WTC11 (cell line): ENCODE measurements around the gene CCNF. TPM values are rescaled to one million over a fixed set of nuclear protein-coding genes. Genes with fewer than 3 reads are reported as not detected.

Experiments
- ATAC-seq: fragments of 200-7000 bp; cut with Tn5 transposase; 2 replicates; pipeline ENCODE4 v1.10.0; 2021; ENCODE audit warnings: mild to moderate bottlenecking, moderate library complexity
- CTCF ChIA-PET: fragments of 300-600 bp; sonication (Branson Sonifier 250); formaldehyde crosslinking; loops from one replicate; lab custom pipeline; 2021; ENCODE audit warnings: antibody characterized with exemption; lab: Charles Lee
- POLR2A ChIA-PET: fragments of 350-600 bp; sonication (Branson Sonifier 250); formaldehyde crosslinking; loops from one replicate; lab custom pipeline; 2021; ENCODE audit warnings: antibody characterized with exemption; lab: Charles Lee
- DNase-seq: peaks from one replicate; pipeline ENCODE4 v3.0.0; 2021; ENCODE audit warnings: low spot score
- H3K27ac Mint-ChIP-seq: 2 replicates; pipeline ENCODE4 v1.8.0; 2021; ENCODE audit warnings: mixed read lengths
- H3K27me3 Mint-ChIP-seq: 2 replicates; pipeline ENCODE4 v1.8.0; 2021; ENCODE audit warnings: low read depth, mild to moderate bottlenecking, moderate library complexity, mixed read lengths
- H3K36me3 Mint-ChIP-seq: 2 replicates; pipeline ENCODE4 v1.8.0; 2021; ENCODE audit warnings: mixed read lengths
- H3K4me1 Mint-ChIP-seq: 2 replicates; pipeline ENCODE4 v1.8.0; 2022; ENCODE audit warnings: mixed read lengths
- H3K4me3 Mint-ChIP-seq: 2 replicates; pipeline ENCODE4 v1.8.0; 2021; ENCODE audit warnings: mild to moderate bottlenecking, moderate library complexity, mixed read lengths
- H3K9me3 Mint-ChIP-seq: 2 replicates; pipeline ENCODE4 v1.8.0; 2021; ENCODE audit warnings: mixed read lengths
- ELF4 ChIP-seq: sonication (generic); formaldehyde crosslinking; IDR thresholded peaks from 2 replicates; pipeline ENCODE4 v1.8.1; 2022; ENCODE audit warnings: low read depth, mild to moderate bottlenecking, moderate library complexity, missing genetic modification reagents
- ETV6 ChIP-seq: sonication (generic); formaldehyde crosslinking; IDR thresholded peaks from 2 replicates; pipeline ENCODE4 v1.8.1; 2022; ENCODE audit warnings: mild to moderate bottlenecking, missing genetic modification reagents
- FOXJ3 ChIP-seq: sonication (generic); formaldehyde crosslinking; IDR thresholded peaks from 2 replicates; pipeline ENCODE4 v1.9.0; 2021; ENCODE audit warnings: missing genetic modification reagents, mild to moderate bottlenecking, borderline replicate concordance
- FOXK1 ChIP-seq: sonication (generic); formaldehyde crosslinking; IDR thresholded peaks from 2 replicates; pipeline ENCODE4 v1.8.0; 2022; ENCODE audit warnings: mild to moderate bottlenecking, moderate library complexity, missing genetic modification reagents
- FOXP1 ChIP-seq: sonication (generic); formaldehyde crosslinking; IDR thresholded peaks from 2 replicates; pipeline ENCODE4 v1.8.0; 2022; ENCODE audit warnings: missing genetic modification reagents, mild to moderate bottlenecking, moderate library complexity, borderline replicate concordance
- GABPB1 ChIP-seq: sonication (generic); formaldehyde crosslinking; IDR thresholded peaks from 2 replicates; pipeline ENCODE4 v1.8.1; 2023; ENCODE audit warnings: mild to moderate bottlenecking, missing genetic modification reagents
- KAT7 ChIP-seq: sonication (generic); formaldehyde crosslinking; IDR thresholded peaks from 2 replicates; pipeline ENCODE4 v1.8.1; 2023; ENCODE audit warnings: missing genetic modification reagents, mild to moderate bottlenecking, borderline replicate concordance
- NR2C2 ChIP-seq: sonication (generic); formaldehyde crosslinking; IDR thresholded peaks from 2 replicates; pipeline ENCODE4 v1.8.0; 2022; ENCODE audit warnings: mild to moderate bottlenecking, missing genetic modification reagents
- NR3C1 ChIP-seq: sonication (generic); formaldehyde crosslinking; conservative IDR thresholded peaks from 2 replicates; pipeline ENCODE4 v1.8.1; 2023; ENCODE audit warnings: low read depth, mild to moderate bottlenecking, missing genetic modification reagents
- RELA ChIP-seq: sonication (generic); formaldehyde crosslinking; IDR thresholded peaks from 2 replicates; pipeline ENCODE4 v1.8.1; 2022; ENCODE audit warnings: missing genetic modification reagents, mild to moderate bottlenecking, borderline replicate concordance
- SOX15 ChIP-seq: fragments of 250-450 bp; sonication (Bioruptor Pico); IDR thresholded peaks from 2 replicates; pipeline ENCODE4 v1.9.0; 2021; ENCODE audit warnings: mild to moderate bottlenecking
- ZNF121 ChIP-seq: sonication (generic); formaldehyde crosslinking; IDR thresholded peaks from 2 replicates; pipeline ENCODE4 v1.8.0; 2023; ENCODE audit warnings: missing genetic modification reagents
- ZNF232 ChIP-seq: sonication (generic); formaldehyde crosslinking; IDR thresholded peaks from 2 replicates; pipeline ENCODE4 v1.8.0; 2022; ENCODE audit warnings: mild to moderate bottlenecking, missing genetic modification reagents
- ZNF263 ChIP-seq: sonication (generic); formaldehyde crosslinking; IDR thresholded peaks from 2 replicates; pipeline ENCODE4 v1.8.1; 2022; ENCODE audit warnings: low read depth, mild to moderate bottlenecking, moderate library complexity, missing genetic modification reagents
- ZNF671 ChIP-seq: fragments of 250-450 bp; sonication (Bioruptor Pico); IDR thresholded peaks from 2 replicates; pipeline ENCODE4 v1.8.0; 2021; ENCODE audit warnings: mild to moderate bottlenecking
- total RNA-seq: library from RNA; stranded (reverse); gene quantifications from 3 replicates; pipeline ENCODE4 v1.2.3, GENCODE V29; 2021
- TF ChIP-seq, protein P1 (sequence below): sonication (generic); formaldehyde crosslinking; IDR thresholded peaks from 2 replicates; pipeline ENCODE4 v1.8.0; 2022; ENCODE audit warnings: mild to moderate bottlenecking, missing genetic modification reagents
- TF ChIP-seq, protein P2 (sequence below): sonication (generic); formaldehyde crosslinking; IDR thresholded peaks from 2 replicates; pipeline ENCODE4 v1.8.1; 2022; ENCODE audit warnings: low read depth, missing genetic modification reagents, borderline replicate concordance
- TF ChIP-seq, protein P3 (sequence below): sonication (generic); formaldehyde crosslinking; IDR thresholded peaks from 2 replicates; pipeline ENCODE4 v1.8.1; 2023; ENCODE audit warnings: mild to moderate bottlenecking, missing genetic modification reagents
- TF ChIP-seq, protein P4 (sequence below): fragments of 250-450 bp; sonication (Bioruptor Pico); IDR thresholded peaks from 2 replicates; pipeline ENCODE4 v1.9.0; 2021; ENCODE audit warnings: mild to moderate bottlenecking
- TF ChIP-seq, protein P5 (sequence below): sonication (generic); formaldehyde crosslinking; IDR thresholded peaks from 2 replicates; pipeline ENCODE4 v1.8.0; 2022; ENCODE audit warnings: missing genetic modification reagents
- TF ChIP-seq, protein P6 (sequence below): sonication (generic); formaldehyde crosslinking; IDR thresholded peaks from 2 replicates; pipeline ENCODE4 v1.8.0; 2022; ENCODE audit warnings: mild to moderate bottlenecking, missing genetic modification reagents
- TF ChIP-seq, protein P7 (sequence below): fragments of 250-450 bp; sonication (Bioruptor Pico); IDR thresholded peaks from 2 replicates; pipeline ENCODE4 v2.1.2; 2022; ENCODE audit warnings: mild to moderate bottlenecking, moderate library complexity

The CCNF gene
- total RNA-seq, 1 experiment from 2014 or later: 65.7 TPM

DNA sequence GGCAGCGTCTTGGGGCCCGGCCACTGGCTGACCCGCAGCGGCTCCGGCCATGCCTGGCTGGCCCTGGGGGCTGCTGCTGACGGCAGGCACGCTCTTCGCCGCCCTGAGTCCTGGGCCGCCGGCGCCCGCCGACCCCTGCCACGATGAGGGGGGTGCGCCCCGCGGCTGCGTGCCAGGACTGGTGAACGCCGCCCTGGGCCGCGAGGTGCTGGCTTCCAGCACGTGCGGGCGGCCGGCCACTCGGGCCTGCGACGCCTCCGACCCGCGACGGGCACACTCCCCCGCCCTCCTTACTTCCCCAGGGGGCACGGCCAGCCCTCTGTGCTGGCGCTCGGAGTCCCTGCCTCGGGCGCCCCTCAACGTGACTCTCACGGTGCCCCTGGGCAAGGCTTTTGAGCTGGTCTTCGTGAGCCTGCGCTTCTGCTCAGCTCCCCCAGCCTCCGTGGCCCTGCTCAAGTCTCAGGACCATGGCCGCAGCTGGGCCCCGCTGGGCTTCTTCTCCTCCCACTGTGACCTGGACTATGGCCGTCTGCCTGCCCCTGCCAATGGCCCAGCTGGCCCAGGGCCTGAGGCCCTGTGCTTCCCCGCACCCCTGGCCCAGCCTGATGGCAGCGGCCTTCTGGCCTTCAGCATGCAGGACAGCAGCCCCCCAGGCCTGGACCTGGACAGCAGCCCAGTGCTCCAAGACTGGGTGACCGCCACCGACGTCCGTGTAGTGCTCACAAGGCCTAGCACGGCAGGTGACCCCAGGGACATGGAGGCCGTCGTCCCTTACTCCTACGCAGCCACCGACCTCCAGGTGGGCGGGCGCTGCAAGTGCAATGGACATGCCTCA lies 42.6 kb downstream of the CCNF start:
- Mint-ChIP-seq H3K4me3 (peak overlapping the region; percentile 50), H3K27ac (no peak overlapping the region), H3K36me3 (no peaks in the 10 kb centered on the region), H3K27me3 (peaks cover 38% of the 10 kb centered on the region), H3K4me1 (peaks cover 22% of the 10 kb centered on the region), H3K9me3 (no peaks in the 10 kb centered on the region)
- ATAC-seq: no peak
- CTCF ChIA-PET: interaction anchor here (1.0 to 5.9 kb wide), 4 partner anchors 30 to 60 kb away, joined by 4 to 53 read pairs (median 5); partner anchors contain the start of gene ATP6V0C
- no peak for DNase-seq
- POLR2A ChIA-PET: interaction anchor here (0.6 to 1.0 kb wide), 2 partner anchors 12 to 30 kb away, joined by 3 read pairs; partner anchors contain the start of gene TEDC2
- TF ChIP-seq ZNF121 (CRISPR knock-in tag): 0 out of 2 replicates have a peak, but pooled peaks have one; percentile 4
- no peak for TF ChIP-seq SOX15 (CRISPR knock-in tag)
- TF ChIP-seq, protein P1, sequence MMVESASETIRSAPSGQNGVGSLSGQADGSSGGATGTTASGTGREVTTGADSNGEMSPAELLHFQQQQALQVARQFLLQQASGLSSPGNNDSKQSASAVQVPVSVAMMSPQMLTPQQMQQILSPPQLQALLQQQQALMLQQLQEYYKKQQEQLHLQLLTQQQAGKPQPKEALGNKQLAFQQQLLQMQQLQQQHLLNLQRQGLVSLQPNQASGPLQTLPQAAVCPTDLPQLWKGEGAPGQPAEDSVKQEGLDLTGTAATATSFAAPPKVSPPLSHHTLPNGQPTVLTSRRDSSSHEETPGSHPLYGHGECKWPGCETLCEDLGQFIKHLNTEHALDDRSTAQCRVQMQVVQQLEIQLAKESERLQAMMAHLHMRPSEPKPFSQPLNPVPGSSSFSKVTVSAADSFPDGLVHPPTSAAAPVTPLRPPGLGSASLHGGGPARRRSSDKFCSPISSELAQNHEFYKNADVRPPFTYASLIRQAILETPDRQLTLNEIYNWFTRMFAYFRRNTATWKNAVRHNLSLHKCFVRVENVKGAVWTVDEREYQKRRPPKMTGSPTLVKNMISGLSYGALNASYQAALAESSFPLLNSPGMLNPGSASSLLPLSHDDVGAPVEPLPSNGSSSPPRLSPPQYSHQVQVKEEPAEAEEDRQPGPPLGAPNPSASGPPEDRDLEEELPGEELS (CRISPR knock-in tag): peak; percentile 74
- TF ChIP-seq, protein P2, sequence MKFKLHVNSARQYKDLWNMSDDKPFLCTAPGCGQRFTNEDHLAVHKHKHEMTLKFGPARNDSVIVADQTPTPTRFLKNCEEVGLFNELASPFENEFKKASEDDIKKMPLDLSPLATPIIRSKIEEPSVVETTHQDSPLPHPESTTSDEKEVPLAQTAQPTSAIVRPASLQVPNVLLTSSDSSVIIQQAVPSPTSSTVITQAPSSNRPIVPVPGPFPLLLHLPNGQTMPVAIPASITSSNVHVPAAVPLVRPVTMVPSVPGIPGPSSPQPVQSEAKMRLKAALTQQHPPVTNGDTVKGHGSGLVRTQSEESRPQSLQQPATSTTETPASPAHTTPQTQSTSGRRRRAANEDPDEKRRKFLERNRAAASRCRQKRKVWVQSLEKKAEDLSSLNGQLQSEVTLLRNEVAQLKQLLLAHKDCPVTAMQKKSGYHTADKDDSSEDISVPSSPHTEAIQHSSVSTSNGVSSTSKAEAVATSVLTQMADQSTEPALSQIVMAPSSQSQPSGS: no peak
- peak; percentile 70; the same call in 1 of the 2 replicates for TF ChIP-seq FOXP1
- TF ChIP-seq, protein P3, sequence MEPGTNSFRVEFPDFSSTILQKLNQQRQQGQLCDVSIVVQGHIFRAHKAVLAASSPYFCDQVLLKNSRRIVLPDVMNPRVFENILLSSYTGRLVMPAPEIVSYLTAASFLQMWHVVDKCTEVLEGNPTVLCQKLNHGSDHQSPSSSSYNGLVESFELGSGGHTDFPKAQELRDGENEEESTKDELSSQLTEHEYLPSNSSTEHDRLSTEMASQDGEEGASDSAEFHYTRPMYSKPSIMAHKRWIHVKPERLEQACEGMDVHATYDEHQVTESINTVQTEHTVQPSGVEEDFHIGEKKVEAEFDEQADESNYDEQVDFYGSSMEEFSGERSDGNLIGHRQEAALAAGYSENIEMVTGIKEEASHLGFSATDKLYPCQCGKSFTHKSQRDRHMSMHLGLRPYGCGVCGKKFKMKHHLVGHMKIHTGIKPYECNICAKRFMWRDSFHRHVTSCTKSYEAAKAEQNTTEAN (CRISPR knock-in tag): no peak
- TF ChIP-seq ETV6 (CRISPR knock-in tag): peak; percentile 11
- TF ChIP-seq ELF4: no peak
- TF ChIP-seq FOXJ3 (CRISPR knock-in tag): no peak
- peak; percentile 31; the same call in 1 of the 2 replicates for TF ChIP-seq NR3C1 (CRISPR knock-in tag)
- TF ChIP-seq RELA (CRISPR knock-in tag): 0 out of 2 replicates have a peak, but pooled peaks have one; percentile 56
- TF ChIP-seq, protein P4, sequence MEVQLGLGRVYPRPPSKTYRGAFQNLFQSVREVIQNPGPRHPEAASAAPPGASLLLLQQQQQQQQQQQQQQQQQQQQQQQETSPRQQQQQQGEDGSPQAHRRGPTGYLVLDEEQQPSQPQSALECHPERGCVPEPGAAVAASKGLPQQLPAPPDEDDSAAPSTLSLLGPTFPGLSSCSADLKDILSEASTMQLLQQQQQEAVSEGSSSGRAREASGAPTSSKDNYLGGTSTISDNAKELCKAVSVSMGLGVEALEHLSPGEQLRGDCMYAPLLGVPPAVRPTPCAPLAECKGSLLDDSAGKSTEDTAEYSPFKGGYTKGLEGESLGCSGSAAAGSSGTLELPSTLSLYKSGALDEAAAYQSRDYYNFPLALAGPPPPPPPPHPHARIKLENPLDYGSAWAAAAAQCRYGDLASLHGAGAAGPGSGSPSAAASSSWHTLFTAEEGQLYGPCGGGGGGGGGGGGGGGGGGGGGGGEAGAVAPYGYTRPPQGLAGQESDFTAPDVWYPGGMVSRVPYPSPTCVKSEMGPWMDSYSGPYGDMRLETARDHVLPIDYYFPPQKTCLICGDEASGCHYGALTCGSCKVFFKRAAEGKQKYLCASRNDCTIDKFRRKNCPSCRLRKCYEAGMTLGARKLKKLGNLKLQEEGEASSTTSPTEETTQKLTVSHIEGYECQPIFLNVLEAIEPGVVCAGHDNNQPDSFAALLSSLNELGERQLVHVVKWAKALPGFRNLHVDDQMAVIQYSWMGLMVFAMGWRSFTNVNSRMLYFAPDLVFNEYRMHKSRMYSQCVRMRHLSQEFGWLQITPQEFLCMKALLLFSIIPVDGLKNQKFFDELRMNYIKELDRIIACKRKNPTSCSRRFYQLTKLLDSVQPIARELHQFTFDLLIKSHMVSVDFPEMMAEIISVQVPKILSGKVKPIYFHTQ (CRISPR knock-in tag): no peak
- TF ChIP-seq ZNF232 (CRISPR knock-in tag): no peak
- TF ChIP-seq, protein P5, sequence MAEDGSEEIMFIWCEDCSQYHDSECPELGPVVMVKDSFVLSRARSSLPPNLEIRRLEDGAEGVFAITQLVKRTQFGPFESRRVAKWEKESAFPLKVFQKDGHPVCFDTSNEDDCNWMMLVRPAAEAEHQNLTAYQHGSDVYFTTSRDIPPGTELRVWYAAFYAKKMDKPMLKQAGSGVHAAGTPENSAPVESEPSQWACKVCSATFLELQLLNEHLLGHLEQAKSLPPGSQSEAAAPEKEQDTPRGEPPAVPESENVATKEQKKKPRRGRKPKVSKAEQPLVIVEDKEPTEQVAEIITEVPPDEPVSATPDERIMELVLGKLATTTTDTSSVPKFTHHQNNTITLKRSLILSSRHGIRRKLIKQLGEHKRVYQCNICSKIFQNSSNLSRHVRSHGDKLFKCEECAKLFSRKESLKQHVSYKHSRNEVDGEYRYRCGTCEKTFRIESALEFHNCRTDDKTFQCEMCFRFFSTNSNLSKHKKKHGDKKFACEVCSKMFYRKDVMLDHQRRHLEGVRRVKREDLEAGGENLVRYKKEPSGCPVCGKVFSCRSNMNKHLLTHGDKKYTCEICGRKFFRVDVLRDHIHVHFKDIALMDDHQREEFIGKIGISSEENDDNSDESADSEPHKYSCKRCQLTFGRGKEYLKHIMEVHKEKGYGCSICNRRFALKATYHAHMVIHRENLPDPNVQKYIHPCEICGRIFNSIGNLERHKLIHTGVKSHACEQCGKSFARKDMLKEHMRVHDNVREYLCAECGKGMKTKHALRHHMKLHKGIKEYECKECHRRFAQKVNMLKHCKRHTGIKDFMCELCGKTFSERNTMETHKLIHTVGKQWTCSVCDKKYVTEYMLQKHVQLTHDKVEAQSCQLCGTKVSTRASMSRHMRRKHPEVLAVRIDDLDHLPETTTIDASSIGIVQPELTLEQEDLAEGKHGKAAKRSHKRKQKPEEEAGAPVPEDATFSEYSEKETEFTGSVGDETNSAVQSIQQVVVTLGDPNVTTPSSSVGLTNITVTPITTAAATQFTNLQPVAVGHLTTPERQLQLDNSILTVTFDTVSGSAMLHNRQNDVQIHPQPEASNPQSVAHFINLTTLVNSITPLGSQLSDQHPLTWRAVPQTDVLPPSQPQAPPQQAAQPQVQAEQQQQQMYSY (CRISPR knock-in tag): no peak; the same call in 1 of the 2 replicates
- TF ChIP-seq, protein P6, sequence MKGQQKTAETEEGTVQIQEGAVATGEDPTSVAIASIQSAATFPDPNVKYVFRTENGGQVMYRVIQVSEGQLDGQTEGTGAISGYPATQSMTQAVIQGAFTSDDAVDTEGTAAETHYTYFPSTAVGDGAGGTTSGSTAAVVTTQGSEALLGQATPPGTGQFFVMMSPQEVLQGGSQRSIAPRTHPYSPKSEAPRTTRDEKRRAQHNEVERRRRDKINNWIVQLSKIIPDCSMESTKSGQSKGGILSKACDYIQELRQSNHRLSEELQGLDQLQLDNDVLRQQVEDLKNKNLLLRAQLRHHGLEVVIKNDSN (CRISPR knock-in tag): no peak; the same call in 1 of the 2 replicates
- peak; percentile 18; the same call in 1 of the 2 replicates for TF ChIP-seq FOXK1 (CRISPR knock-in tag)
- TF ChIP-seq GABPB1 (CRISPR knock-in tag): no peak
- peak; percentile 44; the same call in 1 of the 2 replicates for TF ChIP-seq KAT7 (CRISPR knock-in tag)
- no peak for TF ChIP-seq ZNF671 (CRISPR knock-in tag)
- TF ChIP-seq NR2C2 (CRISPR knock-in tag): 0 out of 2 replicates have a peak, but pooled peaks have one; percentile 48
- TF ChIP-seq ZNF263: no peak
- TF ChIP-seq, protein P7, sequence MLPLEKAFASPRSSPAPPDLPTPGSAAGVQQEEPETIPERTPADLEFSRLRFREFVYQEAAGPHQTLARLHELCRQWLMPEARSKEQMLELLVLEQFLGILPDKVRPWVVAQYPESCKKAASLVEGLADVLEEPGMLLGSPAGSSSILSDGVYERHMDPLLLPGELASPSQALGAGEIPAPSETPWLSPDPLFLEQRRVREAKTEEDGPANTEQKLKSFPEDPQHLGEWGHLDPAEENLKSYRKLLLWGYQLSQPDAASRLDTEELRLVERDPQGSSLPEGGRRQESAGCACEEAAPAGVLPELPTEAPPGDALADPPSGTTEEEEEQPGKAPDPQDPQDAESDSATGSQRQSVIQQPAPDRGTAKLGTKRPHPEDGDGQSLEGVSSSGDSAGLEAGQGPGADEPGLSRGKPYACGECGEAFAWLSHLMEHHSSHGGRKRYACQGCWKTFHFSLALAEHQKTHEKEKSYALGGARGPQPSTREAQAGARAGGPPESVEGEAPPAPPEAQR (CRISPR knock-in tag): no peak
